Loucy (cell line): Measurements from ENCODE around the gene B4GALT2.

Experiments used
- EZH2phosphoT487 ChIP-seq: fragments of 200-600 bp; IDR thresholded peaks from 2 replicates; pipeline ENCODE4 v1.6.1; 2018; ENCODE audit warnings: antibody characterized with exemption, mild to moderate bottlenecking, moderate library complexity, borderline replicate concordance
- TF ChIP-seq, protein P1 (sequence below): fragments of 200-600 bp; sonication (generic); conservative IDR thresholded peaks from 2 replicates; pipeline ENCODE4 v1.5.1; 2014; ENCODE audit warnings: mild to moderate bottlenecking, antibody characterized with exemption, low read length

DNA sequence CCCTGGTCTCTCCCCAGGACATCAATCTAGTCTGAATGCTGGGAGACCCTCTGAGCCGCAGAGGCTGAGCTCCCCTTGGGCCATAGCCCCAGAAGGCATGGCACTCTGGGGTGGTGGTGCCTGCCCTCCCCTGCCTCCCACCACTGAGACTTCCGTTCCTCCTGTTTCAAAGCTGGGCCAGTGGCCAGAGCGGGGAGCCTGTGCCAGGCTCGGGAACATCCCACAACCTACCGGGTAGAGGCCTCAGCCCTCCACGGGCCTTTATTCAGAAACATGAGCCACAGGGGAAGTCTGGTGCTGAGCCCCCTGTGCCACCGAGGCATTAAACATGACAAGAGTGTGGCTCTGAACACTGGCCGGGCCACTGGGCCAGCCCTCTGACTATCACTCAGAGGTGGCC is 20.4 kb downstream of the B4GALT2 start:
- TF ChIP-seq, protein P1, sequence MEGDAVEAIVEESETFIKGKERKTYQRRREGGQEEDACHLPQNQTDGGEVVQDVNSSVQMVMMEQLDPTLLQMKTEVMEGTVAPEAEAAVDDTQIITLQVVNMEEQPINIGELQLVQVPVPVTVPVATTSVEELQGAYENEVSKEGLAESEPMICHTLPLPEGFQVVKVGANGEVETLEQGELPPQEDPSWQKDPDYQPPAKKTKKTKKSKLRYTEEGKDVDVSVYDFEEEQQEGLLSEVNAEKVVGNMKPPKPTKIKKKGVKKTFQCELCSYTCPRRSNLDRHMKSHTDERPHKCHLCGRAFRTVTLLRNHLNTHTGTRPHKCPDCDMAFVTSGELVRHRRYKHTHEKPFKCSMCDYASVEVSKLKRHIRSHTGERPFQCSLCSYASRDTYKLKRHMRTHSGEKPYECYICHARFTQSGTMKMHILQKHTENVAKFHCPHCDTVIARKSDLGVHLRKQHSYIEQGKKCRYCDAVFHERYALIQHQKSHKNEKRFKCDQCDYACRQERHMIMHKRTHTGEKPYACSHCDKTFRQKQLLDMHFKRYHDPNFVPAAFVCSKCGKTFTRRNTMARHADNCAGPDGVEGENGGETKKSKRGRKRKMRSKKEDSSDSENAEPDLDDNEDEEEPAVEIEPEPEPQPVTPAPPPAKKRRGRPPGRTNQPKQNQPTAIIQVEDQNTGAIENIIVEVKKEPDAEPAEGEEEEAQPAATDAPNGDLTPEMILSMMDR = no peak
- TF ChIP-seq EZH2phosphoT487 = no peak
